Esophagus muscularis mucosa (tissue), 4 donors: ENCODE measurements around the gene TLE6. TPM values are rescaled to one million over a fixed set of nuclear protein-coding genes. Genes with fewer than 3 reads are reported as not detected.

Source experiments
- DNase-seq: peaks from one replicate; pipeline ENCODE4 v3.0.0-alpha.2; 2017; ENCODE audit errors: extremely low spot score
- H3K27ac ChIP-seq, 4 donors: fragments of 200-600 bp; sonication (generic); replicated peaks in 1 of 4; 1 replicate in 3 of 4; 2 replicates in 1 of 4; pipeline ENCODE4 v1.5.1; 2016 to 2019; ENCODE audit warnings: mild to moderate bottlenecking in 1 of 4
- H3K27me3 ChIP-seq, 4 donors: fragments of 200-600 bp; sonication (generic); one replicate each; pipeline versions ENCODE4 v1.5.1 to v1.6.0; 2016 to 2019
- H3K36me3 ChIP-seq, 4 donors: fragments of 200-600 bp; sonication (generic); one replicate each; pipeline ENCODE4 v1.5.1; 2016 to 2019
- H3K4me1 ChIP-seq, 4 donors: fragments of 200-600 bp; sonication (generic); one replicate each; pipeline ENCODE4 v1.5.1; 2016 to 2019
- H3K4me3 ChIP-seq, 4 donors: fragments of 200-600 bp; sonication (generic); 1 replicate in 2 of 4; 2 replicates in 2 of 4; pipeline ENCODE4 v1.5.1; 2016 to 2019; ENCODE audit warnings: mild to moderate bottlenecking in 4 of 4, moderate library complexity in 1 of 4
- H3K9me3 ChIP-seq, 4 donors: fragments of 200-600 bp; sonication (generic); 1 replicate in 3 of 4; 2 replicates in 1 of 4; pipeline ENCODE4 v1.5.1; 2016 to 2019
- EP300 ChIP-seq: sonication (generic); formaldehyde crosslinking; IDR thresholded peaks from one replicate; pipeline ENCODE4 v1.6.1; 2017; ENCODE audit warnings: antibody characterized with exemption
- POLR2A ChIP-seq: fragments of 450-650 bp; IDR thresholded peaks from one replicate; pipeline ENCODE4 v1.6.1; 2017; ENCODE audit warnings: antibody characterized with exemption, moderate library complexity, mild to moderate bottlenecking, low read depth
- POLR2AphosphoS5 ChIP-seq, 2 donors: sonication (generic); formaldehyde crosslinking; IDR thresholded peaks; one replicate each; pipeline ENCODE4 v1.6.1; 2017; ENCODE audit warnings: antibody characterized with exemption in 2 of 2
- WGBS: methylation state at CpG from one replicate; pipeline ENCODE4 v1.1.5; 2018; 5-methylcytosine and 5-hydroxymethylcytosine counted together
- intact Hi-C: fragments of 100-400 bp; cut with DNase I; formaldehyde crosslinking; loops from one replicate; pipeline ENCODE4 v1.15.1; 2023
- total RNA-seq, 4 donors: library from RNA; depleted of rRNA; stranded (reverse); fragments of >200 nt; gene quantifications; one replicate each; pipeline versions ENCODE4 v1.1.0 to v1.2.1, GENCODE V29; 2016
- TF ChIP-seq, protein P1 (sequence below), 3 experiments: fragments of 200-600 bp in 2 of 3; fragments of 450-650 bp in 1 of 3; sonication (generic) in 2 of 3; IDR thresholded peaks; one replicate each; pipeline ENCODE4 v1.5.1; 2017 to 2019; ENCODE audit warnings: antibody characterized with exemption in 3 of 3, mild to moderate bottlenecking in 2 of 3, moderate library complexity in 1 of 3

Gene TLE6
- total RNA-seq, 4 donors from 2014 or later: 0.75 to 1.2 (median 0.91) TPM; not detected in 1

DNA sequence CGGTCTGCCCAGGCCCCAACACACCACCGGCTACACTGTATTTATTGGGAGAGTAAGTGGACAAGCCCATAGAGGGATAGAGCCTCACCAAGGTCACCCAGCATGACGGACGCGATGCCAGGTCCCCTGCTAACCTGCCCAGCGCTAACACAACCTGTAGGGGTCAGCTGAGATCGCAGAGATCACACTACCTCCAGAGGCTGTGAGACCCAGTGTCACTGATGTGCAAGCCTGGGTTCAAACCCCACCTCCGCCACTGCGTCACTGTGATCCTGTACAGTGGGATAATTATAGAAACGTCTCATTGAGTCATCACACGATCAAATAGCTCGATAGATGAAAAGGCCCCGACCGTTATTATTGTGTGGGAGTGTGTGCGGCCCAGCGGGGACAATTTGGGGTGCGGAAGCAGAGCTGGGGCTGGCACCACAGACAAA lies 62.3 kb downstream of the TLE6 start:
- intact Hi-C loops: no loop called here
- H3K36me3 ChIP-seq: no peaks in the 10 kb centered on the region
- H3K27me3 ChIP-seq: peaks cover 0 to 3% (median 0%) of the 10 kb centered on the region in 4 donors
- H3K4me1 ChIP-seq: peaks cover 14 to 39% (median 30%) of the 10 kb centered on the region in 4 donors
- H3K27ac ChIP-seq: no peak overlapping the region
- H3K4me3 ChIP-seq: no peak overlapping the region
- DNase-seq: no peak
- no peaks in the 10 kb centered on the region for H3K9me3 ChIP-seq
- WGBS: 75% methylated on average over 17 of the region's 17 CpGs
- no peak for TF ChIP-seq POLR2AphosphoS5 (IDR thresholded peaks at IDR 0.05)
- no peak for TF ChIP-seq POLR2A
- no peak for TF ChIP-seq EP300
- TF ChIP-seq, protein P1, sequence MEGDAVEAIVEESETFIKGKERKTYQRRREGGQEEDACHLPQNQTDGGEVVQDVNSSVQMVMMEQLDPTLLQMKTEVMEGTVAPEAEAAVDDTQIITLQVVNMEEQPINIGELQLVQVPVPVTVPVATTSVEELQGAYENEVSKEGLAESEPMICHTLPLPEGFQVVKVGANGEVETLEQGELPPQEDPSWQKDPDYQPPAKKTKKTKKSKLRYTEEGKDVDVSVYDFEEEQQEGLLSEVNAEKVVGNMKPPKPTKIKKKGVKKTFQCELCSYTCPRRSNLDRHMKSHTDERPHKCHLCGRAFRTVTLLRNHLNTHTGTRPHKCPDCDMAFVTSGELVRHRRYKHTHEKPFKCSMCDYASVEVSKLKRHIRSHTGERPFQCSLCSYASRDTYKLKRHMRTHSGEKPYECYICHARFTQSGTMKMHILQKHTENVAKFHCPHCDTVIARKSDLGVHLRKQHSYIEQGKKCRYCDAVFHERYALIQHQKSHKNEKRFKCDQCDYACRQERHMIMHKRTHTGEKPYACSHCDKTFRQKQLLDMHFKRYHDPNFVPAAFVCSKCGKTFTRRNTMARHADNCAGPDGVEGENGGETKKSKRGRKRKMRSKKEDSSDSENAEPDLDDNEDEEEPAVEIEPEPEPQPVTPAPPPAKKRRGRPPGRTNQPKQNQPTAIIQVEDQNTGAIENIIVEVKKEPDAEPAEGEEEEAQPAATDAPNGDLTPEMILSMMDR (IDR thresholded peaks at IDR 0.05): no peak

DNA sequence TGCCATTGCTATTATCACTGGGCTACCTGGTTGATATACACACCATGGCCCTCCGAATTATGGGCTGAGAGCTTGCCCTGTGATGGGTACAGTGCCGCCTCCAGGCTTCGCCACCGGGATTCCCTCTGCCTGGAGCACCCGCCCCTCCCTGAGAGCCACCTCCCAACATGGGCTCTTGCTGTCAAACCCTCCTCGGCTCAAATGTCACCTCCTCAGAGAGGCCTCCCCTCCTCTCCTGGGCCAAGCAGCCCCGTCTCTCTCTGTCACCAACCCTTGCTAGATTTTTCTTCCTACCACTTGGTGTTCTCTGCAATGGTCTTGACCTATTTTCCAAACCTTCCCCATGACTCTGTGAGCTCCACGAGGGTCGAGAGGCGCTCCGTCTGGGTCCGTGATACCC lies 64.0 kb downstream of the TLE6 start:
- intact Hi-C loops: no loop called here
- Histone ChIP-seq H3K27ac (peak overlapping the region in 1 of 4 donors; percentile 6), H3K4me1 (peaks cover 7 to 32% (median 23%) of the 10 kb centered on the region in 4 donors), H3K4me3 (no peak overlapping the region), H3K27me3 (peaks cover 0 to 3% (median 0%) of the 10 kb centered on the region in 4 donors), H3K36me3 (no peaks in the 10 kb centered on the region), H3K9me3 (no peaks in the 10 kb centered on the region)
- no peak for DNase-seq
- WGBS: 84% methylated on average over 12 of the region's 12 CpGs
- TF ChIP-seq, protein P1 (IDR thresholded peaks at IDR 0.05): no peak
- no peak for TF ChIP-seq POLR2A
- TF ChIP-seq EP300: no peak
- TF ChIP-seq POLR2AphosphoS5 (IDR thresholded peaks at IDR 0.05): no peak

DNA sequence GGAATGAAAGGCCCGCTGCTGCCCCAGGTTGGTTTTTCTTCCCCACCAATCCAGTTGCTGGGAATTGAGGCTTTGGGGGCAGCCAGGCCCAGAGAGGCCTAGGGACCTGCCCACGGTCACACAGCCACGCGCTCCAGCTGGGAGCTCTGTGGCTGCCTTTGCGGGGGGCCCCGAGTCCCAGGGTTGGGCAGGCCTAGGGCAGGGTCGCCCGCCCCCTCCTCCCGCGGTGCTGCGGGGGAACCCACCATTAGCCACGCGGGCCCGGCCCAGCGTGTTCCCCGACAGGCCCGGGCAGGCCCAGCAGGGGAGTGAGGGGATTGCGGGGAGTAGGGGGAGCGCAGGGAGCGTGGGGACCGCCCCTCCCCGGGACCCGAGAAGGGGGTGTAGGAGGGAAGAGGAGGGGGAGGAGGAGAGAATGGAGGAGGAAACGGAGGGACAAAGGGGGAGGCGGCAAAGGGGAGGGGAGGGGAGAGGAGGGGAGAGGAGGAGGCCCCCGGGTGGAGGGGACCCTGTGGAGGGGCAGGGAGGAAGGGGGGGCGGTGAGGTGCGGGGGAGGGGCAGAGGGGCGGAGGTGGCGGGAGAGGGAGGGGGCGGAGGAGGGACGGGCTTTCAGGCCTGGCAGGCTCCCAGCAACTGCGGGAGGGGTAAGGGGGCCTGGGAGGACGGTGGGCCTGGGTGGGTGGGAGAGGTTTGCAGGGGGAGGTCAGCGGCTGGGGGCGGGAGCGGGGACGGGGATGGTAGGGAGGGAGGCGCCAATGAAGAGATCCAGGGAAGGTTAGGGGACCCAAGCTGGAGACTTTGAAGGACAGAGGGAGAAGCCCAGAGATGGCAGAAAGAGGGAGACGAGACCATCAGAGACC lies 64.6 kb downstream of the TLE6 start:
- Histone ChIP-seq H3K4me1 (peaks cover 3 to 31% (median 22%) of the 10 kb centered on the region in 4 donors), H3K4me3 (peak overlapping the region; percentile 20 to 23 (median 22)), H3K27me3 (peaks cover 0 to 3% (median 0%) of the 10 kb centered on the region in 4 donors), H3K9me3 (no peaks in the 10 kb centered on the region), H3K27ac (peak overlapping the region in 3 of 4 donors; percentile 6 to 22 (median 20)), H3K36me3 (no peaks in the 10 kb centered on the region)
- TF ChIP-seq EP300 (no peak), POLR2AphosphoS5 (IDR thresholded peaks at IDR 0.05) (no peak), POLR2A (no peak)
- TF ChIP-seq, protein P1 (IDR thresholded peaks at IDR 0.05): no peak
- DNase-seq: no peak
- intact Hi-C loops: no loop called here
- 16% methylated on average over 15 of the region's 40 CpGs for WGBS

DNA sequence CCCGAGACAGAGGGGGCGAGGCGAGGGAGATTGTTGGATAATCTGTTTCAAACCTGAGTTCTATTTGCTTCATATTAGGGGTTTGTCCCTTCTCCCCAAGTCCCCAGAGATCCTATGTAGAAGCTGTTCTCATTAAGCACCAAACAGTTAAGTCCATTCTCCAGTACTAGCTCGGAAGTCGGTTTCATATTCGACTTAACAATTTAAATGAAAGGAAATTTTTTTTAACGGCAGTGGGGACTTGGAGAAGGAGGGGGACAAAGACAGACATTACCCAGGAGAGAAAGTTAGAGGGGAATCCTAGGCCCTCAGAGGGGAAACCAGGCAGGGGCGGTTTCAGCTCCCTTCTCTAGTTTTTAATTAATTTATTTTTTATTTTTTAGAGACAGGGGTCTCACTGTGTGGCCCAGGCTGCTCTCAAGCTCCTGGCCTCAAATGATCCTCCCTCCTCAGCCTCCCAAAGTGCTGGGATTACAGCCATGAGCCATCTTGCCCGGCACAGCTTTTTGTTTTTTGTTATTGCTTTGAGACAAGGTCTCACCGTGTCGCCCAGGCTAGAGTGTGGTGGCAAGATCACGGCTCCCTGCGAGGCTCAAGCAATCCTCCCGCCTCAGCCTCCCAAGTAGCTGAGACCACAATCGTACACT lies 65.4 kb downstream of the TLE6 start:
- intact Hi-C loops: no loop called here
- Histone ChIP-seq H3K4me3 (peak overlapping the region; percentile 20 to 23 (median 22)), H3K27ac (peak overlapping the region in 1 of 4 donors; percentile 22)

More for the DNA sequence above, 65.4 kb downstream of the TLE6 start:
- no peaks in the 10 kb centered on the region for H3K9me3 ChIP-seq
- H3K36me3 ChIP-seq: no peaks in the 10 kb centered on the region
- peaks cover 0 to 3% (median 0%) of the 10 kb centered on the region in 4 donors for H3K27me3 ChIP-seq
- WGBS: 45% methylated on average over 15 of the region's 15 CpGs
- no peak for TF ChIP-seq POLR2A
- TF ChIP-seq POLR2AphosphoS5 (IDR thresholded peaks at IDR 0.05): no peak
- TF ChIP-seq EP300: no peak
- TF ChIP-seq, protein P1 (IDR thresholded peaks at IDR 0.05): no peak
- H3K4me1 ChIP-seq: peaks cover 4 to 33% (median 29%) of the 10 kb centered on the region in 4 donors
- DNase-seq: no peak

Other genes starting within 250 kb of the TLE6 start
- 10 to 100 TPM; 31.6 to 36.9 (median 33.8) TPM for gene SLC39A3, start 237.5 kb upstream of the TLE6 start, total RNA-seq
- 10 to 100 TPM; 53.6 to 71.2 (median 59.2) TPM for gene SGTA, start 194.3 kb upstream of the TLE6 start, total RNA-seq
- 10 to 100 TPM; 22.8 to 65.3 (median 42.4) TPM for gene THOP1, start 192.1 kb upstream of the TLE6 start, total RNA-seq
- gene ZNF554, start 157.7 kb upstream of the TLE6 start, total RNA-seq: 1 to 10 TPM; 2.9 to 7.1 (median 4.6) TPM
- gene ZNF555, start 136.1 kb upstream of the TLE6 start, total RNA-seq: 1 to 10 TPM; 3.0 to 7.5 (median 5.3) TPM
- gene ZNF556, start 110.2 kb upstream of the TLE6 start, total RNA-seq: under 1 TPM in 1 of 4 donors, not detected in 3; 0.42 TPM
- gene ZNF57, start 76.6 kb upstream of the TLE6 start, total RNA-seq: 1 to 10 TPM; 2.2 to 3.6 (median 2.3) TPM
- 1 to 10 TPM; 2.5 to 4.2 (median 3.0) TPM for gene ZNF77, start 32.6 kb upstream of the TLE6 start, total RNA-seq
- 10 to 100 TPM; 34.0 to 51.2 (median 44.1) TPM for gene TLE2, start 51.7 kb downstream of the TLE6 start, total RNA-seq
- gene TLE5, start 84.9 kb downstream of the TLE6 start, total RNA-seq: 100 to 1,000 TPM; 657 to 947 (median 804) TPM
- 100 to 1,000 TPM in 3 of 4 donors, 10 to 100 TPM in 1; 90.5 to 169 (median 119) TPM for gene GNA11, start 116.8 kb downstream of the TLE6 start, total RNA-seq
- 10 to 100 TPM in 1 of 4 donors, 1 to 10 TPM in 3; 4.3 to 13.8 (median 5.3) TPM for gene GNA15, start 158.5 kb downstream of the TLE6 start, total RNA-seq
- 1 to 10 TPM in 3 of 4 donors, under 1 TPM in 1; 0.42 to 5.5 (median 2.4) TPM for gene S1PR4, start 201.2 kb downstream of the TLE6 start, total RNA-seq
- gene NCLN, start 208.4 kb downstream of the TLE6 start, total RNA-seq: 10 to 100 TPM; 26.2 to 33.6 (median 29.7) TPM
- under 1 TPM in 1 of 4 donors, not detected in 3; 0.17 TPM for gene CELF5, start 247.1 kb downstream of the TLE6 start, total RNA-seq